ENCODE results near the gene ELP4.
"Not testable (repeated sequence)": the region's sequence is repeated elsewhere in the genome, so short reads cannot be mapped to it uniquely, and the experiment has no call there.

The ELP4 gene

GRCh38 chr11:31641477-31642062 lies 132.0 kb downstream of the ELP4 start:
- DNase-seq (ENCODE audit: low read depth in 1 of 2, low spot score in 1 of 2), result no peak

DNA sequence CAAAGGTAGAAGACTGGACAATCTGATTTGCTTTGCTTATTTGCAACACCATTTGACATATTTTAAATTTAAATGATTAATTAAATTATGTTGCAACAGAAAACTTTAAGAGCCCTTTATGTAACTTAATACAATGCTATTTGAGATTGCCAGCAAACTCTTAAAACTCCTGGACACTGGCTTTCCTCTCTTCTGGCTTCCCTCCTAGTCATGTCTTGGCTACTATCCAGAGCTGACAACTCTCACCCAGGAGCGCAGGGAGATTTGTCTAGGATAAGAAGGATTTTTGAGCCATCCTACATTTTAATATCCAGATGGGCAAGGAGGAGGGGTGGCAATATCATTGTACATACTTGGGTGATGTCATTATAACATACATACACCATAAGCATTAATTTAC lies 134.3 kb downstream of the ELP4 start:
- no peak for DNase-seq (ENCODE audit: low read depth in 1 of 2, low spot score in 1 of 2)

DNA sequence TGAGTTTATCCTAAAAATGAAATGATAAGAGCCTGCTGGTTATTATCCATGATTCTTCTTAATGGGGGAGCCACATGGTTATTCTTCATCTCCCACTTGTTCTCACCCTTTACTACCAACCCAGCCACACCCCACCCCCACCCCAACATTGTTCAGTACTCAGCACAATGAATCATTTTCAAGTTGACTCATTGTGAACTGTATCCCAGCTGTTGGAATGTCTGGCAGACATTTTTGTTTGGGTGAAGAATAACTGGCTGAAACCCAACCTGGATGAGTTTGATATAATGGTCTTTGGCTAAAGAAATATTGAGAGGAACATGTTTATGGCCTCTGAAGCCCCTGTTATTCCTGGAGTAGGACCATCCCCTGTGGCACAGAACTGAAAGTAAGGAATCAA lies 136.2 kb downstream of the ELP4 start:
- DNase-seq (ENCODE audit: low read depth in 1 of 2, low spot score in 1 of 2), result no peak

GRCh38 chr11:31646216-31646615 lies 136.6 kb downstream of the ELP4 start:
- DNase-seq (ENCODE audit: low read depth in 1 of 2, low spot score in 1 of 2), result no peak

- DNase-seq (ENCODE audit: low read depth in 1 of 2, low spot score in 1 of 2), result no peak
These were observed 139.8 kb downstream of the ELP4 start for GRCh38 chr11:31649129-31649966.

DNA sequence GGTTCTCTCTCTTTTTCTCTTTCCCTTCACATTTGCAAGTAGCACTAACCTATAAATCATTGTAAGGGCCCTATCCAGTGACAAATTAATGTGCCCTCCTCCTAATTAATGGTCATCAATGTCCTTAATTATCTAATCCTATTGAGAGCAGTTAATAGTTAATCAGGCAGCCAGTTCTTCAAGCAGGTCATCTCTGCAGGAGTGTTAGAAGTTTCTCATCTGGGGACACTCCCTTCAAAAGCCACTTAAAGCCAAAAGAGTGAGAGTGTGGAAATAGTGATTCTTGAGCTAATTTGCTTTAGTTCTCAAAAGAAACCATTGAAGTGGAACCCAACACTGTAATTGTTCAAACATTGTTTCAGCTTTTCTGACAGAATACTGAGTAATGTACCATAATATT lies 141.6 kb downstream of the ELP4 start:
- no peak for DNase-seq (ENCODE audit: low read depth in 1 of 2, low spot score in 1 of 2)

DNA sequence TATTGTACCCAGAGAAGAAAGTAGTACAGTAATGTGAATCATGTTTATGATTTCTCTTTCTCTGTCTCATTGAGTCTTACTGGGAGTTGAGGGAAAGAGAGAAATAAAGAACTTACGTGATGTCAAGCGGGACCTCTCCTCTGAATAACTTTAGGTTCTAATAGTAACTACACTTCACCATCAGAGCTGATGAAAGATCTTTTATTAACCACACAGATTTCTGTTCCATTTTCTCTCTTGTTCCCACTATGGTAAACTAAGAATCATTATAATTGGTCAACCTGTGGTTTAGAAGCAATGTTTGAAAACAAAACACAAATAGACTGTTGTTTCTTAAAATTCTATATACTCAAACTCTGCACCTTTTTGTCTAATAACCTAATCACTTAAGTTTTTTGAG lies 142.3 kb downstream of the ELP4 start:
- no peak for DNase-seq (ENCODE audit: low read depth in 1 of 2, low spot score in 1 of 2)

DNA sequence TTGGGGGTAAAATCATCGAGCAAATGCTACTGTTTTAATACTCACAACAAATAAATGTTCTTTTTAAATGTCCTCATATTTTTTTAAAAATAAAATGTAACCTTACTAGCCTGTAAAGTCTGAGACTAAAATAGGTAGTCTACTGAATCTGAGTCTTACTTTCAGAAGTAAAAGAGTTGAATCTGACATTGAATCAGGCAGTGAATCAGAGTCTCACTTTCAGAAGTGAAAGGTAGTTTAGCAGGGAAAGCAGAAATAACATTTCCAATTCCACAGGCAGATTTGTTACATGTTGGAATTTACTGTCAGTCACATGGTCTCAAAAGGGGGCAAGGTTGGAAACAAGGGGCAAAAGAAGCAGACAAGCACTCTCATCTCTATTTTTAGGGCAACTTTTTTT lies 143.0 kb downstream of the ELP4 start:
- DNase-seq (ENCODE audit: low read depth in 1 of 2, low spot score in 1 of 2), result no peak

DNA sequence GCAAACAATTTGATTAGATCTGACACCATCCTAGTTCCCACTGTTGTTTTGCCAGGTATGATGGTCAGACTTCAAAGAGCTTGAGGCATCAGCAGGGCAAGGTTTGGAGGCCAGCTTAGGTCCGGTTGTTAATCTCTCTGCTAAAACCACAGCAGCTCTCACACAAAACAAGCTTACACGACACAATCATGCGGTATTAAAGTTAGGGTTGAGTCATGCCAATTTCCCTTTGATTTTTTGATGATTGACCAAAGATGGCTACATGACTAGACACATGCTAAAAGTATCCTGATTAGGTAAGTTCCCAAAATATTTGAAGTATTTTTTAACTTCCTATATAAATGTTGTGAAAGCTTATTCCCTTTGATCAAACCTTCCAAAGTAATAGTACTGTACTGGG lies 145.9 kb downstream of the ELP4 start:
- DNase-seq (ENCODE audit: low read depth in 1 of 2, low spot score in 1 of 2), result no peak

GRCh38 chr11:31656051-31656450 lies 146.5 kb downstream of the ELP4 start:
- DNase-seq (ENCODE audit: low read depth in 1 of 2, low spot score in 1 of 2), result no peak

GRCh38 chr11:31657091-31657490 lies 147.5 kb downstream of the ELP4 start:
- no peak for DNase-seq (ENCODE audit: low read depth in 1 of 2, low spot score in 1 of 2)

DNA sequence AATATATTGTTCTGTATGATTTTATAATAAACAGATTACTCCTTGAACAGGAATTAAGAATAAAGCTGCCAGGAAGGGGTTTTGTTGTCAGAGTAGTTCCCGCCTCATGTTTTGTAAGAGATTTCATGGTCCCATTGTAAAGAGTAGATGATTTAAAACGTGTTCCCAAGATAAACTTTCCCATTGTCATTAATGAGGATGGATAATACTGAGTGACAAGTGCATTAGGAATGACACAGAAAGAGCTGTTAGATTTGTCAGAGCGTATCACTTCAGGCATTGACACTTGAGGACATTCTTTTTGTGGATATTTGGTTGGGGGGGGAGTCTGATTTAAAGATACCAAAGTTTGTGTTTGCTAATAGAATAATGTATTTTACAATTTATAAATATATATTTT lies 154.6 kb downstream of the ELP4 start:
- DNase-seq (ENCODE audit: low read depth in 1 of 2, low spot score in 1 of 2), result no peak

DNA sequence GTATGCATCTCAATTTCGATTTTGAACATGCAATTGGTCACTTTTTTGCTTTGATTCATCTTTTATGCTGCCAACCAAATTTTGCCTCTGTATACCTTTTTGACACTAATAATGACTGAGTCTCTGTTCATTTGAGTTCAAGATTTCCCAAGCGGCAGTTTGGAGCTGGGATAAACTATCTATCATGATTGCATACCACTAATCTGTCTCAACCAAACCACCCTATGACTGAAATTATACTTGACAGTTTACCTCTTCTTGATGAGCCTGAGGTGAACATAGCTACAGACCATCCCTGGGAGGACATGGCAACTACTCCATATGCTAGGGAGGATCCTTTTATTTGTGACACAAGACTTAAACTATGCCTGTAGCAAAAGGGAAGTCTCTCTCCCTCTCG lies 155.4 kb downstream of the ELP4 start:
- no peak for DNase-seq (ENCODE audit: low read depth in 1 of 2, low spot score in 1 of 2)

- no peak for DNase-seq (ENCODE audit: low read depth in 1 of 2, low spot score in 1 of 2)
These were observed 162.1 kb downstream of the ELP4 start for GRCh38 chr11:31671681-31672080.

GRCh38 chr11:31673108-31673507 lies 163.5 kb downstream of the ELP4 start:
- DNase-seq (ENCODE audit: low read depth in 1 of 2, low spot score in 1 of 2), result not testable (repeated sequence)

- DNase-seq (ENCODE audit: low read depth in 1 of 2, low spot score in 1 of 2), result no peak
These were observed 166.9 kb downstream of the ELP4 start for GRCh38 chr11:31676280-31676982.

- DNase-seq (ENCODE audit: low read depth in 1 of 2, low spot score in 1 of 2), result no peak
These were observed 171.2 kb downstream of the ELP4 start for GRCh38 chr11:31680770-31681169.

DNA sequence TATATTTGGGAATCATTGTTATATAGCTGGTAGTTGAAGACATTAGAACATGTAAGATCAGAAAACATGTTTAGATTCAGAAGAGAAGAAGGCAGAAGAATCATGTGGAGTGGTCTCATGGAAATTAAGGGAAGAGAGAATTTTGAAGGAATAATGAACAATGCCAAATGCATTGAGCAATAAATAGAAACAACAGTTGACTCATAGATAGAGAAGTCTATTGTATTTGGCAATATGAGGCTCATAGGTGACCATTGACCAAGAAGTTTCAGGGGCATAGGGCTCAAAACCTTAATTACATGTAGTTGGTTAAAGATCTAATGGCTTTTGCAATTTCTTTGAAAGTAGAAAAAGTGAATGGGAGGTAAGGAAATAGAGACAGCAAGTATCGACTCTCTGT lies 177.7 kb downstream of the ELP4 start:
- DNase-seq (ENCODE audit: low read depth in 1 of 2, low spot score in 1 of 2), result no peak

GRCh38 chr11:31687861-31688260 lies 178.3 kb downstream of the ELP4 start:
- no peak for DNase-seq (ENCODE audit: low read depth in 1 of 2, low spot score in 1 of 2)

- no peak for DNase-seq (ENCODE audit: low read depth in 1 of 2, low spot score in 1 of 2)
These were observed 180.0 kb downstream of the ELP4 start for GRCh38 chr11:31689559-31689958.

- no peak for DNase-seq (ENCODE audit: low read depth in 1 of 2, low spot score in 1 of 2)
These were observed 180.5 kb downstream of the ELP4 start for GRCh38 chr11:31690041-31690440.

DNA sequence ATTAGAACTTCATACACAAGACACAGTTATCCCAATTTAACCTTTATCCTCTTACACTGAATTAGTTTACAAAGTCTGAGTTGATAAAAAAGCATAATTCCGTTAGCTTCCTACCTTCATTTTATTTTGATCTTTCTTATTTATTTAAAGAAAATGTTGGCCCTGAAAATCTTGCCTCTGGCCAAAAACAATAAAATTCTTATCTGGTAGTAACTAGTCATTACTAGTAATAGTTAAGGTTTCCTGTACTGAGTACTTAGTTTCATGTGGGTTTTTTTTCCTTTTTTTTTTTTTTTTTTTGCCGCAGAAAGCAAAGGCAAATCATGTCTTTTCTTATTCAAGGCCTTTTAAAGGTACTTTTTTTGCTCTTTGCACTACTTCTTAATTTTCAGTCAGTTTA lies 180.9 kb downstream of the ELP4 start:
- DNase-seq (ENCODE audit: low read depth in 1 of 2, low spot score in 1 of 2), result no peak

All from activated T-helper 1 cell treated with anti-CD3 and anti-CD28 coated beads, Interleukin-2, amount 50 U/mL, for 16 hours (primary cell).